ENCODE measurements around the gene SRF.

- TF ChIP-seq EZH2 (IDR thresholded peaks at IDR 0.05; ENCODE audit: low read length, unreplicated experiment) (no peak), CTCF (conservative IDR thresholded peaks at IDR 0.05; ENCODE audit: low read depth, low read length) (no peak), EZH2phosphoT487 (IDR thresholded peaks at IDR 0.05; ENCODE audit: borderline replicate concordance, low read length) (no peak)
Measured at GRCh38 chr6:43124481-43124880, 46.6 kb upstream of the SRF start.

Measured in PC-3 (cell line).